Stimulated activated memory B cell treated with anti-CD40 and anti-IgM and Interleukin-4, amounts not matched to agents 10 μg/mL and 1 μg/mL and 100 μg/mL, for 72 hours (primary cell): ENCODE data around the gene TRRAP.

ENCODE experiments used
- ATAC-seq: fragments of 150-1000 bp; cut with Tn5 transposase; 2 replicates; pipeline ENCODE4 v1.10.0; 2021
- H3K27ac Mint-ChIP-seq: one replicate; pipeline ENCODE4 v1.8.0; 2022; ENCODE audit warnings: mild to moderate bottlenecking, mixed read lengths
- H3K27me3 Mint-ChIP-seq: one replicate; pipeline ENCODE4 v1.8.0; 2022; ENCODE audit warnings: mixed read lengths
- H3K36me3 Mint-ChIP-seq: one replicate; pipeline ENCODE4 v1.8.0; 2022; ENCODE audit warnings: mixed read lengths
- H3K4me1 Mint-ChIP-seq: one replicate; pipeline ENCODE4 v1.8.0; 2022; ENCODE audit warnings: mixed read lengths
- H3K4me3 Mint-ChIP-seq: one replicate; pipeline ENCODE4 v1.8.0; 2022; ENCODE audit warnings: mild to moderate bottlenecking, moderate library complexity, mixed read lengths
- H3K9me3 Mint-ChIP-seq: one replicate; pipeline ENCODE4 v1.8.0; 2022; ENCODE audit warnings: mixed read lengths

The TRRAP gene

GRCh38 chr7:99020413-99020715 lies 142.0 kb downstream of the TRRAP start:
- no peak for ATAC-seq
- H3K27me3 Mint-ChIP-seq: no peaks in the 10 kb centered on the region
- H3K4me3 Mint-ChIP-seq: no peak overlapping the region
- peaks cover 31% of the 10 kb centered on the region for H3K4me1 Mint-ChIP-seq
- H3K9me3 Mint-ChIP-seq: peaks cover 5% of the 10 kb centered on the region
- no peak overlapping the region for H3K27ac Mint-ChIP-seq
- H3K36me3 Mint-ChIP-seq: peaks cover 59% of the 10 kb centered on the region

DNA sequence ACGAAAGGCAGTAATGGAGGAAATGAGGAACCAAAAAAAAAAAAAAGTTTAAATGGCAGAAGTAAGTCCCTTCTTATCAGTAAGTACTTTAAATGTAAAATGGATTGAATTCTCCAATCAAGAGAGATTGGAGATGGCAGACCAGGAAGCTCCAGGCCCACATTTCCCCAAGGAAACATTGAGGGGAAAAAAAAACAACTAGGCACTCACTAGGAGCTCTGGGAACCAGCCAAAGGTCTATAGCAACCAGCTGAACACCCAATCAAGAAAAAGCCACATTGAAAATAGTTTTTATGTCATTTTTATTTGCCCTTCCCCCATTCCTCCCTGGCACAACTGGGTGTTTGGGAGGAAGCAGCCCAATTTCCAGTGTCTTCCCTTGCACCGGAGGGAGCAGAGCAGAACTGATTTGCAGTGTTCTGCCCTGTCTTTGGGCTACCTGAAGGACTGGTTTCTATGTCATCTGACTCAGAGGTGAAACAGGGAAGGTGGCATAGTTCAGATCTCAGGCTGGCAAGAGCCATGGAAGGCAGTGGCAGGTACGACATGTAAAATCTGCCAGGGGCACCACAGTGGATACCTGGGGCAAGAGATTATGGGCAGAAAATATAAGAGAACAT lies 143.7 kb downstream of the TRRAP start:
- Mint-ChIP-seq H3K4me3 (no peak overlapping the region), H3K27ac (no peak overlapping the region), H3K36me3 (peaks cover 44% of the 10 kb centered on the region), H3K27me3 (no peaks in the 10 kb centered on the region), H3K4me1 (peaks cover 20% of the 10 kb centered on the region), H3K9me3 (no peaks in the 10 kb centered on the region)
- no peak for ATAC-seq

DNA sequence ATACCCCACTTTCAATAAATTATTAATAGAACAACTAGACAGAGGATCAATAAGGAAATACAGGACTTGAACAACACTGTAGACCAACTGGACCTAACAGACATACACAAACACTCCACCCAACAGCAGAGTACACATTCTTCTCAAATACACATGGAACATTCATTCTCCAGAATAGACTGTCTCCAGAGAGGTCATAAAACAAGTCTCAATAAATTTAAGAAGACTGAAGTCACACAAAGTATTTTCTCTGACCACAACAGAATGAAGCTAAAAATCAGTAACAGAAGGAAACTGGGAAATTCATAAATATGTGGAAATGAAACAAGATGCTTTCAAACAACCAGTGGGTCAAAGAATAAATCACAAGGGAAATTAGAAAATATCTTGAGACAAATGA lies 145.7 kb downstream of the TRRAP start:
- Mint-ChIP-seq H3K36me3 (peaks cover 52% of the 10 kb centered on the region), H3K27ac (peak overlapping the region; percentile 37), H3K4me3 (no peak overlapping the region), H3K27me3 (no peaks in the 10 kb centered on the region), H3K4me1 (peaks cover 20% of the 10 kb centered on the region), H3K9me3 (no peaks in the 10 kb centered on the region)
- ATAC-seq: no peak

DNA sequence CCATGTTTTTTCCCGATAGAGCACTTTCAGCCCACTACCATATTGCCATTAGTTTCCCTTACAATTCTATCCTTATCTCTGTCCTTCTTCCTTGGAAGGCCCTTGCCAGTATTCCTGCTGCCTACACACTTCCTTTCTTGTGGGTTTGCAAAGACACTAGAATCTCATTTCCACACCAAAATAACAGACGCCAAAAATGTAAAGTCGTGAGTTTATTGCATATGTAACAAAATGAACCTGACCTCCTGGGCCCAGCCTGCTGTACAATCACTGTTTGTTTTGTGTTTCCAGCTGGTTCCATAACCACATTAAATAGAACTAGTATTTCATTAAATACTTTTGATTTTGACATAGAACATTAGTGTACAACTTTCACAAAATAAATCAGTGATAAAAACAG lies 148.9 kb downstream of the TRRAP start:
- no peak overlapping the region for H3K4me3 Mint-ChIP-seq
- no peak overlapping the region for H3K27ac Mint-ChIP-seq
- ATAC-seq: no peak
- H3K9me3 Mint-ChIP-seq: no peaks in the 10 kb centered on the region
- peaks cover 5% of the 10 kb centered on the region for H3K4me1 Mint-ChIP-seq
- no peaks in the 10 kb centered on the region for H3K27me3 Mint-ChIP-seq
- peaks cover 46% of the 10 kb centered on the region for H3K36me3 Mint-ChIP-seq

GRCh38 chr7:99027841-99028240 lies 149.5 kb downstream of the TRRAP start:
- no peaks in the 10 kb centered on the region for H3K9me3 Mint-ChIP-seq
- ATAC-seq: no peak
- peaks cover 49% of the 10 kb centered on the region for H3K36me3 Mint-ChIP-seq
- peaks cover 5% of the 10 kb centered on the region for H3K4me1 Mint-ChIP-seq
- H3K27me3 Mint-ChIP-seq: no peaks in the 10 kb centered on the region
- H3K4me3 Mint-ChIP-seq: no peak overlapping the region
- H3K27ac Mint-ChIP-seq: no peak overlapping the region

- peaks cover 47% of the 10 kb centered on the region for H3K36me3 Mint-ChIP-seq
- peak overlapping the region; percentile 14 for H3K27ac Mint-ChIP-seq
- no peak for ATAC-seq
- no peaks in the 10 kb centered on the region for H3K9me3 Mint-ChIP-seq
- H3K4me3 Mint-ChIP-seq: no peak overlapping the region
- peaks cover 5% of the 10 kb centered on the region for H3K4me1 Mint-ChIP-seq
- H3K27me3 Mint-ChIP-seq: no peaks in the 10 kb centered on the region
Measured at GRCh38 chr7:99028261-99028973, 150.1 kb downstream of the TRRAP start.

DNA sequence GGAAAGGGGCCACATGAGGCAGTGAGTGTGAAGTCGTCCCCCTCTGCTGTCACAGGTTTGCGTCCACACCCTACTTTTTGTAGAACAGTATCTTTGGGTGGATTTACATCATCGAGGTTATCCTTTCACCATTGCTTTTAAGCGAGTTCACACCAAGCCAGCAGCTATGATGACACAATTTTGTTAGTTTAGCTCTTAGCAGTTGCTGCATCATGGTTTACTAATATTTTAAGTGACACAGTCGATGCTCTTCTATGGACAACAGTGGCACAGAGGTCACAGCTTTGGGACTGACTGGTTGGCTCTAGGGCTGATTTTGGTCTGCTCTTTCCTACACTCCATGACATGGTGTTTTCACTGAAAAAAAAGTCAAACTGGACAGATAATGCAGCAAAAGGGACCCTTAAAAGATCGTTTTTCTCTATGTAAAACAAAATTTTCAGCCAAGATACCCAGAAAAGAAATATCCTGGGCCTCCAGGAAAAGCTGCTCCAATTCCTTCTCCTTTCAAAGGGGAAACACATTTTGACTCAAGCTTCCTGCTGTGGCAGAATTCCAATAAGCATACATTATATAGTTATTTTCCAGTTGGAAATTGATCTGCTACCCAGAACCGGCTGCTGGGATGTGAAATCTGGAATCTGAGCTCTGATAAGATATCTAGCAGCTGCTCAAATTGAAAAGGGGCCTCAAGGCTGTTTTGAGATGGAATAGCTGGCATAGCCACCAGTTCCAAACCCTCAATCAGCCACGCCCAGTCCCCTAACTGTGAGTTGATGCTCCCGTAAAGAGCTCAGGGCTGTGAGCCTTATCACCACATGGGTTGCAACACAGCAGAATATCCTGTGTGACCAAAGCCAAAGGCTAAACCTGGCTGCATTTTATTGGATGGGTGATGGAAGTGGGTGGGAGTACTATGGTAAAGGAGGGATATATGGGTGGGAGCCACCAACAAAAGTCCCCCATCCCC lies 151.4 kb downstream of the TRRAP start:
- H3K36me3 Mint-ChIP-seq: peaks cover 45% of the 10 kb centered on the region
- peak overlapping the region; percentile 14 for H3K27ac Mint-ChIP-seq
- no peaks in the 10 kb centered on the region for H3K4me1 Mint-ChIP-seq
- no peaks in the 10 kb centered on the region for H3K27me3 Mint-ChIP-seq
- H3K9me3 Mint-ChIP-seq: no peaks in the 10 kb centered on the region
- no peak overlapping the region for H3K4me3 Mint-ChIP-seq
- no peak for ATAC-seq

DNA sequence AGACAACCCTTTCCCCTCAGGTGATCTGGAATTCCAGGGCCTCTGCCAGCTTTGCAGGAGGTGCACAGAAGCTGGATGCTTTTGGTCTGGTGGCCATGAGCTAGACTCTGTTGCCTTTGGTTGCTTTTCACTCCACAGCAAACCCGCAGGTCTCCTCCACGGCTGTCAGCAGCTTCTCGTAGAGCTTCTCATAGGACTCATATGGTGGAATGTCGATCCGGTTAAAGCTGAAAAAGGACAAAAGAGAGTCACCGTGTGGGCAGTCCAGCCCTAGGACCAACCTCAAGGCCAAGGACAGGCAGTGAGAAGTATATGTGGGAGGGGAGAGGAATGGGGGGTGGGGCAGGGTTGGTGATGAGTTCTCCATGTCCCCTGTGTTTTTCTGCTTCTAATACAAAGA lies 152.1 kb downstream of the TRRAP start:
- Mint-ChIP-seq H3K4me3 (no peak overlapping the region), H3K4me1 (no peaks in the 10 kb centered on the region), H3K27me3 (no peaks in the 10 kb centered on the region), H3K36me3 (peaks cover 48% of the 10 kb centered on the region), H3K27ac (no peak overlapping the region), H3K9me3 (no peaks in the 10 kb centered on the region)
- no peak for ATAC-seq

GRCh38 chr7:99030951-99031350 lies 152.6 kb downstream of the TRRAP start:
- Mint-ChIP-seq H3K27me3 (no peaks in the 10 kb centered on the region), H3K4me1 (no peaks in the 10 kb centered on the region), H3K4me3 (no peak overlapping the region), H3K9me3 (no peaks in the 10 kb centered on the region), H3K27ac (no peak overlapping the region), H3K36me3 (peaks cover 53% of the 10 kb centered on the region)
- ATAC-seq: no peak

DNA sequence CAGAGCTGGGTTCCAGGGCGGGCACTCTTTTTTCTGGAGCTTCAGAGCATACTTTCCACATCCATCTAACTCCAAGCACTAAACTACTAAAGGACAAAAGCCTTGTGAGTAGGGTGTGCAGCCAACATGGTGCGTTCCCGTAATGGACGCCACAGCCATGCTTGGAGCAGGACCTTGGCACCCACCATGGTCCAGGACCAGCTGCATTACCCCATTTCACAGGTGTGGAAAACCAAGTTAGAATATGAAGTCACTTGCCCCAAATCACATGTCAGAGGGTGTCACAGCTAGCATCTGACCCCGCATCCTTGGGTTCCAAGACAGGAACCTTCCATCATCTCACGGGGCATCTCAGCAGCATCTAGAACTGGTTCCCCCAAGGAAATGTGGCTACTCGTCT lies 153.2 kb downstream of the TRRAP start:
- ATAC-seq: no peak
- Mint-ChIP-seq H3K27me3 (no peaks in the 10 kb centered on the region), H3K9me3 (no peaks in the 10 kb centered on the region), H3K27ac (no peak overlapping the region), H3K4me3 (no peak overlapping the region), H3K36me3 (peaks cover 56% of the 10 kb centered on the region), H3K4me1 (no peaks in the 10 kb centered on the region)

- Mint-ChIP-seq H3K4me3 (no peak overlapping the region), H3K36me3 (peaks cover 59% of the 10 kb centered on the region), H3K27ac (no peak overlapping the region), H3K9me3 (no peaks in the 10 kb centered on the region), H3K4me1 (no peaks in the 10 kb centered on the region), H3K27me3 (no peaks in the 10 kb centered on the region)
- ATAC-seq: no peak
Measured at GRCh38 chr7:99032928-99033327, 154.6 kb downstream of the TRRAP start.

DNA sequence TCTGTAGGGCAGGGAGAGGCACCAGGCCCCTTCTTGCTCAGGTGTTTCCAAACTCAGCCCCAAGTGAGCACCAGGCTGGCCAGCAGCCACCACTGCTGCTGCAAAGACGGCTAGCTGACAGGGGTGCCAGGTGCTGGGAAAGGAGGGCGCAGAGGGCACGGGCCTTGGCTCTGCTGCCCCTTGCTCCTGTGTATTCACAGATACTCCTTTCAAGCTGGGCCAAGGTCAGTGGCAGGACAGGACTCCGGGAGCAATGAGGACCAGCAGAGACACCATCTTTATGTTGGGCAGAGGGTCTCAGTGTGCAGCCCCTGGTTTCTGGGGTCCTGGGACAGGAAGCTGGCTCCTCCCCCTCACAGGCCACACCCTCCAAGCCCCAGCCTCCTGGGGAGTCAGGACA lies 155.4 kb downstream of the TRRAP start:
- Mint-ChIP-seq H3K4me3 (no peak overlapping the region), H3K9me3 (no peaks in the 10 kb centered on the region), H3K27me3 (no peaks in the 10 kb centered on the region), H3K36me3 (peaks cover 59% of the 10 kb centered on the region), H3K4me1 (no peaks in the 10 kb centered on the region), H3K27ac (no peak overlapping the region)
- ATAC-seq: no peak

DNA sequence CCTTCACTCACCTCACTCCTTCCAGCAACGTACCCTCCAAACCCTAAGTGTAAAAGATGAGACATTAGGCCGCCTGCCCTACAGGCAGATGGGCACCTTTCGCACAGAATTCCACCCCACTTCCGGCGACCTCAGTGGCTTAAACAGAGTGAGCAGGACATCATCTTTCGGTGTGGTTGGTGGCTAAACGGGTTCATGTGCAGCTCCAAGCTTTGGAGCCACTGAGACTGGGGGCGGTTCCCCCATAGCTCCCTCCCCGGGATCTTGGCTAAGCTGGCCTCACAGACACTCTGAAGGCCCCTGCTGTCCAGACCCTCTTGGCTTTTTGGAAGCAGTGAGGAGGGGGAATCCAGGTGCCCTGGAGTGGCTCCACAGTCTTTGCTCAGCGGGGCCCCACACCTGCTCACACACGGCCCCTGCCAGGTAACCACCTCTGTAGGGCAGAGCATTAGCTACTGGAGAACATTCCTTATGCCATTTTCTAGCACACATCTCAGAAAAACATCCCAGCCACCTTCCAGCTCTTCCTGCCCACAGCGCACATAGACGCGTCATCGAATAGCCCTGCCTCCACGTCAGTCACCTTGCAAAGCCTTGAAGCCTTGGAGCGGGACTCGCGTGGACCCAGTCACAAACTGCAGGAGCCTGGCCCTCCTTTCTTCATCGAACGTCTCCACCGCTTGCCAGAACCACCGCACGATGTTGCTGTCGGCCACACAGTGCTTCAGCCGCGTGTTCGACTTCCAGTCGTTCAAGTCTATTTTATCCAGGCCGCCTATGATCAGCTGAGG lies 156.8 kb downstream of the TRRAP start:
- Mint-ChIP-seq H3K27ac (no peak overlapping the region), H3K4me3 (no peak overlapping the region), H3K36me3 (peaks cover 58% of the 10 kb centered on the region), H3K27me3 (no peaks in the 10 kb centered on the region), H3K9me3 (no peaks in the 10 kb centered on the region), H3K4me1 (peaks cover under 1% of the 10 kb centered on the region)
- no peak for ATAC-seq

GRCh38 chr7:99035723-99036545 lies 157.6 kb downstream of the TRRAP start:
- peak overlapping the region; percentile 24 for H3K27ac Mint-ChIP-seq
- no peak for ATAC-seq
- H3K9me3 Mint-ChIP-seq: no peaks in the 10 kb centered on the region
- no peaks in the 10 kb centered on the region for H3K27me3 Mint-ChIP-seq
- peaks cover 64% of the 10 kb centered on the region for H3K36me3 Mint-ChIP-seq
- peaks cover 7% of the 10 kb centered on the region for H3K4me1 Mint-ChIP-seq
- no peak overlapping the region for H3K4me3 Mint-ChIP-seq
